GM20000 (cell line): ENCODE data around the gene SEC31B.

Experiments used
- DNase-seq: peaks from one replicate; pipeline ENCODE4 v3.0.0; 2012; ENCODE audit warnings: low spot score
- CTCF ChIP-seq: IDR thresholded peaks from 2 replicates; pipeline ENCODE4 v1.5.1; 2012; ENCODE audit warnings: mild to moderate bottlenecking, control low read depth; ENCODE audit errors: extremely low read depth, missing control alignments

Gene SEC31B

GRCh38 chr10:100506596-100507356, 12.9 kb downstream of the SEC31B start:
- DNase-seq: no peak
- TF ChIP-seq CTCF: no peak

- TF ChIP-seq CTCF: no peak
- no peak for DNase-seq
Observed at GRCh38 chr10:100505164-100505563, 14.5 kb downstream of the SEC31B start.

GRCh38 chr10:100504096-100504495, 15.6 kb downstream of the SEC31B start:
- no peak for TF ChIP-seq CTCF
- no peak for DNase-seq

GRCh38 chr10:100502926-100503494, 16.7 kb downstream of the SEC31B start:
- TF ChIP-seq CTCF: no peak
- no peak for DNase-seq

GRCh38 chr10:100501423-100501822, 18.2 kb downstream of the SEC31B start:
- no peak for DNase-seq
- no peak for TF ChIP-seq CTCF

- DNase-seq: no peak
- no peak for TF ChIP-seq CTCF
Observed at GRCh38 chr10:100498059-100498458, 21.6 kb downstream of the SEC31B start.

GRCh38 chr10:100496567-100496966, 23.1 kb downstream of the SEC31B start:
- no peak for DNase-seq
- TF ChIP-seq CTCF: no peak
